ENCODE data around the gene NPW. TPM values are rescaled to one million over a fixed set of nuclear protein-coding genes. Genes with fewer than 3 reads are reported as not detected.

NPW gene
- total RNA-seq, 1 donor from 2014 or later = 1.3 TPM

DNA sequence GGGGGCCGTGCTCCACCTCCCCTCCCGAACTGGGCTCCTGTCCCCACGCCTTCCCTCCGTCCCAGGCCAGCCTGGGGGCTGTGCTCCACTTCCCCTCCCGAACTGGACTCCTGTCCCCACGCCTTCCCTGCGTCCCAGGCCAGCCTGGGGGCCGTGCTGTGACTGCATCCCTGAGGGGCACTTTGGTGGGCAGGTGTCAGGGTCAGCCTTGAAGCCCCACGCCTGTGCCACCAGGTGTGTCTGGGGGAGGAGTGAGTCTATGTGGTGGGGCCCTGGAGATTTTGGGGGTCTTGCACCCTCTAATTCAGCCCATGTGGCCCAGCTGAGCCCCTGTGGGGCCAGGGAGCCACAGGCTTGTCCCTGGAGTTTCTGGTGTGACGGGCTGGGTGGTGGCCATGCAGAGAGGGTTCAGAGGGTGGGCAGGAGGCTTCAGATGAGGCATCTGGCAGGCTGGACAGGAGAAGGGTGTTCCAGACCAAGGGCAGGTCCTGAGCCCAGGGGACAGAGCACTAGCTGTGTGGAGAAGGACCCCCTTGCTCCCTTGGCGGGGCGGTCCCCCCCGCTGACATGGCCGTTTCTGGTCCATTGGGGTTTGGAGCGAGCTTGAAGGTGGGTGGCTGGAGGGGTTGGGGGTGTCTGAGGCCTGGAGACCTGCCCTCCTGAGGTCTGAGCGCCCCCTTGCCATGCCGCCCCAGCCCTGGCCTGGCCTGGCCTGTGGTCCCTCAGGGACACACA lies 15.3 kb downstream of the NPW start:
- DNase-seq (ENCODE audit: low read depth in 2 of 2) = no peak

DNA sequence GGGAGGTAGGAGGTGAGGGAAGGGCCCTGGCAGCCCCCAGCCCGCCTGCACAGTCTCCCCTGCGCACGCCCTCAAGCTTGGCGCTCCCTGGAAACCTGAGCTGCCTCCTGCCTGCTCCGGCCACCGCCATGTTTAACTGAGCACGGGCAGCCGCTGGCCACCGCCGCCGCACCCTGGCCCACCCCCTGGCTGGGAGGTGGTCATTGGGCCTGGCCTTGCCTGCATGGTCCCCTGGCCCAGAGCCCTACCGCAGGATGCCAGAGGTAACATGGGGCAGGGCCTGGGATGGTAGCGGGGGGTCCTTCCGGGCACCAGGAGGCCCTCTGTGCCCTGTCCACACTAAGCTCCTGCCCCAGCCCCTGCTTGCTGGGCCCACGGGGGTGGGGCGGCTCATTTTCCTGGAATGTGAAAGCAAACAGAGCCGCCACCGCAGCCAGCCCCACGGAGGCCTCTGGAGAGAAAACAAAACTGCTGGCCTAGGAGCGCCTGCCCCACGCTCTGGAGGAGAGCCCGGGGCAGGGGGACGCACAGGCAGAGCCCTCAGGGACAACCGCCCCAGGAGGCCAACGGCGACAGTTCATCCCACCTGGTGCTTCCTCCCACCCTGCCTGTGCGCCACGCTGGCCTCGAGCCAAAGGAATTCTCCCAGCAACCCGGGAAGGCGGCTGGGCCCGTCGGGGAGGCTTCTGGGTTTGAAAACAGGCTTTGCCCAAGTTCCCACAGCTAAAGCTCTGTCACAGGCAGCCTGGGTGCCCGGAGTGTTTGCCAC lies 16.0 kb downstream of the NPW start:
- peak in 1 of 2 donors; percentile 56 for DNase-seq (ENCODE audit: low read depth in 2 of 2)

DNA sequence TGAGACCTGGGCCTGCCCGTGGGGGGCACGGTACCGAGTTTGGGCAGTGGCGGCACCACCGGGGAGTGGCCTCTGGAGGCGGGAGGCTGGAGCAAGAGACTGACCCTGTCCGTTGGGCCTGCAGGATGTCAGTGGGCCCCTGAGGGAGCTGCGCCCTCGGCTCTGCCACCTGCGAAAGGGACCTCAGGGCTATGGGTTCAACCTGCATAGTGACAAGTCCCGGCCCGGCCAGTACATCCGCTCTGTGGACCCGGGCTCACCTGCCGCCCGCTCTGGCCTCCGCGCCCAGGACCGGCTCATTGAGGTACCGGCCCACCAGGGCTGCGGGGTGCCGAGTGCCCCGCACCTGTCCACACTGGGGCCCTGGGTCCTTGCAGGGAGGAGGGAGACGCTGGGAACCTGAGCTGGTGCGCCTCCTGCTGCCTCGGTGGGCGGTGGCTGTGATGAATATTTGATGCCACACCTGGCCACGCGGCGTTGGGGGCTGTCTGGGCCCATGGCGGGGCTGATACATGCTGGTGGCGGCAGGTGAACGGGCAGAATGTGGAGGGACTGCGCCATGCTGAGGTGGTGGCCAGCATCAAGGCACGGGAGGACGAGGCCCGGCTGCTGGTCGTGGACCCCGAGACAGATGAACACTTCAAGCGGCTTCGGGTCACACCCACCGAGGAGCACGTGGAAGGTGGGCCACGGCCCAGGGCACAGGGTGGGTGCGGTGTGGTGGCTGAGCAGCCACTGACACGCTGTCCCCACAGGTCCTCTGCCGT lies 16.8 kb downstream of the NPW start:
- no peak for DNase-seq (ENCODE audit: low read depth in 2 of 2)

DNA sequence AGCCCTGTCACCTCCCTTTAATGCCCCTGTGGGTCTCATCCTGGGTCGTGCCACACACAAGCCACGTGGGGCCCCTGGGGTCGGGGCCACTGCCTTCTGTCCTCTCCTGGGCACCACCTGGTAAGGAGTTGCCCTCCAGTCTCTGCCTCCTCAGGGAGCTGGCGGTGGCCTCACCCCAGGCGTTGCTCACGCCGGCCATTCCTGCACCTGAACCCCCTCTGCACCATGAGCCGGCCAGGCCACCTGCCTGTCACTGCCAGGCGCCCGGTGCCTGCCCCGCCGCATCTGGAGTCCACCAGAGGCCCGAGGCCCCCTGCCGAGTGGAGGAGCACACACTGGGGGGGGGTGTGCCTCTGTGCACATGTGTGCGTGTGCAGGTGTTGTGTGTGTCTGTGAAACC lies 17.5 kb downstream of the NPW start:
- no peak for DNase-seq (ENCODE audit: low read depth in 2 of 2)

DNA sequence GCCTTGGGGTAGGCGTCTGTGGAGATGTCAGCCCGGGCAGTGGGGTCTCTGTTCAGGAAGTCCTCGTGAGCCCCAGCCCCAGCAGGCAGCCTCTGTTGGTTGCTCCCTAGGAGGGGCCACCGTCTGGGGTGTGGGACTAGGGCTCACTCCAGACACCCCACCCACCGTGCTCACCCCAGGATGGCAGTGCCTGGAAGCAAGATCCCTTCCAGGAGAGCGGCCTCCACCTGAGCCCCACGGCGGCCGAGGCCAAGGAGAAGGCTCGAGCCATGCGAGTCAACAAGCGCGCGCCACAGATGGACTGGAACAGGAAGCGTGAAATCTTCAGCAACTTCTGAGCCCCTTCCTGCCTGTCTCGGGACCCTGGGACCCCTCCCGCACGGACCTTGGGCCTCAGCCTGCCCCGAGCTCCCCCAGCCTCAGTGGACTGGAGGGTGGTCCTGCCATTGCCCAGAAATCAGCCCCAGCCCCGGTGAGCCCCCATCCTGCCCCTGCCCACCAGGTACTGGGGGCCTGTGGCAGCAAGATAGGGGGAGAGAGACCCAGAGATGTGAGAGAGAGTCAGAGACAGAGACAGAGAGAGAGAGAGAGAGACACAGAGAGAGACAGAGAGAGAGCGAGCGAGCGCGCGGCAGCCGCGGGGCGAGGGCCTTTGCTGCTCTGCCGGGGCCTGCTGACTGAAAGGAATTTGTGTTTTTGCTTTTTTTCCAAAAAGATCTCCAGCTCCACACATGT lies 18.2 kb downstream of the NPW start:
- no peak for DNase-seq (ENCODE audit: low read depth in 2 of 2)

DNA sequence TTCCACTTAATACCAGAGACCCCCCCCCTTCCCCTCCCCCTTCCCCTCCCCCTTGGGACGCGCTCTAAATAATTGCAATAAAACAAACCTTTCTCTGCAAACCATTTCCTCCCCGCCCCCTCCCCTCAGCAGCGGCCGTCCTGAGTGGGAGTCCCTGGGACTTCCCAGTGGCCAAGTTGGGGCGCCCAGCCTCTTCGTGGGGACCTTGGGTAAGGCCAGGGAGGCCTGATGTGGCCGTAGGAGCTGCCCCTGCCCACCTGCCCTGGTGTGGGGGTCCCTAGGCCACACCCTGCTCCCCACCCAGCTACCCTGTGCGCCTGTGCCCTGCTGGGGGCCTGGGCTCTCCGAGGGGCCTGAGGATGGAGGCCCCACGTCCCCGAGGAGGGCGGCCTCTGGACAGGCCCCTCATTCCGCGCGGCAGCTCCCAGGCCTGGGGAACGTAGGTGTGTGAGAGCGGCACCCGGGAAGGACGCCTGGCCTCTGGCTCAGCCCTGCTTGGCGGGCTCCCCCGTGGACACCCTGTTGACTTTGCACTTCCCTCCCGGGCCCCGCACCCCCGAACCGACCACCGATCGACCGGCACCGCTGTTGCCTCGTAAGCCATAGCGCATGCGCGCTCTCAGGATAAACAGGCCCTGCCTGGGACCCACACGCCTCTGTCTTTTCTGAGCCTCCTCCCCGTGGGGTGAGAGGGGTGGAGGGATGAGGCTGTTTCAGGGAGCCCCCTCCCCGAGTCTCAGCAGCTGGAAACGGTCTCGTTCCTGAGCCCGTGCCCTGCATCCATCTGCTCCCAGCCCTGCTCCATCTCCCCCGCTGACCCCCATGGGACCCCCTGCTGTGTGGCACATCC lies 19.0 kb downstream of the NPW start:
- no peak for DNase-seq (ENCODE audit: low read depth in 2 of 2)

DNA sequence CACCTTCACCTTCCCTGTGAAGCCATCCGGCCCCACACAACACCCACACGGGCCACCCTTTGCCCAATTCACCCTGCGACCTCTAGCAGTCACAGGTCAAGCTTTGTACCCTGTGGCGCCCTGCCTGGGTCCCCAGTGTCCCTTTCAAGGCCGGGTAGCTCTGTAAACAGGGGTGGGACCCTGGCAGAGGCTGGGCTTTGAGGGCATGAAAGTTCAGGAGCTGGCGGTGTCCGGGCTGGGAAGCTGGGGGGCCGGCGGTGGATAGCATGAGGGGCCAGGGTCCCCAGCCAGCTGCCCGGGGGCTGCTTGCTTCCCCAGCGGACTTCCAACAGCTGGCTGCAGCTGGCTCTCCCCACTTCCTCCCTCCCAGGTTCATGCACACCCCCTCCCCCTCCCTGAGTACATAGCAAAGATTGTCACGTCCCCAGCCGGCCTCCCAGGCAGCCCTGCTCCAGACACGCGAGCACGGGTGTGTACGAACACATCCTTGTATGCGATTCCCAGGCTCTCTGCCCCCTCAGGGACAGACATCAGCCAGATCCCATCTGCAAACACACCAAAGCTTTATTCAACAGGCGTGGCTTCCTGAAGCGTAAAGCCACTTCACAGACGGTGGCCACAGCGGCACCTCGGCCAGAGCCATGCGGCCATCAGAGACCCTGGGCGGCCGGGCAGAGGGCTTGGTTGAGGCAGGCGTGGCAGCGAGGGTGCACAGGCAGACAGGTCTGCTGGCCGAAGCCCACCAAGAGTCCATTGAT lies 19.9 kb downstream of the NPW start:
- peak in 1 of 2 donors; percentile 40 for DNase-seq (ENCODE audit: low read depth in 2 of 2)

DNA sequence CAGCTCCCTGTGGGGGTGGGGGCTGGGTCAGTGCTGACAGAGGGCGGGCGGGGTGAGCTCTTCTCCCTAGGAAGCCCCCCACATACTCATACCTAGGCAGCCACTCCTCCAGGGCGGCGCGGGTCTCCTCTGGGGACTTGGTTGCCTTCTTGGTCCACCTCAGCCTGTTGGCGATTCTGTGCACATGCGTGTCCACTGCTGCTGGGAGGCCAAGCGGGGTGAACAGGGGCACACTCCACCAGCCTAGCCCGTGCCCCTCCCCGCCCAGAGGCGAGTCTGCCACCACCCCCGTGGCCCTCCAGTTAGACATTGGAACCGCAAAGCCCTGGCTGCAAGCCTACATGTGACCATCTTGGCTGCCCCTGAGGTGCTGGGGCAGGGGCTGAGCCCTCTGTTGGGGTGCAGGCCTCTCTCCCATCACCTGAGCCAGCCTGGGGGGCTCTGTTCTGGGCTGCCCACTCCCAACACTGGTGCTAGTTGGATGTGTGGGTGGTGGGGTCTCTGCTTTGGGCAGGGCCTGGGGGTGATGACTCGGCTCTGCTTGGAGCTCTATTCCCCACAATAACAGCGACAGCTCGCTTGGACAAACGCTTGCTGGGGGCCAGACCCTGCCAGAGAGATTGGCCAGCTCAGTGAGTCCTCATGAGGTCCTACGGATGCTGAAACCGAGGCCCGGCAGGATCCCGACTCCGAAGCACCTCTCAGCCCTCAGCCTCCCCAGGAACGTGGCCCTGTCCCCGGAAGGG lies 20.6 kb downstream of the NPW start:
- DNase-seq (ENCODE audit: low read depth in 2 of 2) = no peak

DNA sequence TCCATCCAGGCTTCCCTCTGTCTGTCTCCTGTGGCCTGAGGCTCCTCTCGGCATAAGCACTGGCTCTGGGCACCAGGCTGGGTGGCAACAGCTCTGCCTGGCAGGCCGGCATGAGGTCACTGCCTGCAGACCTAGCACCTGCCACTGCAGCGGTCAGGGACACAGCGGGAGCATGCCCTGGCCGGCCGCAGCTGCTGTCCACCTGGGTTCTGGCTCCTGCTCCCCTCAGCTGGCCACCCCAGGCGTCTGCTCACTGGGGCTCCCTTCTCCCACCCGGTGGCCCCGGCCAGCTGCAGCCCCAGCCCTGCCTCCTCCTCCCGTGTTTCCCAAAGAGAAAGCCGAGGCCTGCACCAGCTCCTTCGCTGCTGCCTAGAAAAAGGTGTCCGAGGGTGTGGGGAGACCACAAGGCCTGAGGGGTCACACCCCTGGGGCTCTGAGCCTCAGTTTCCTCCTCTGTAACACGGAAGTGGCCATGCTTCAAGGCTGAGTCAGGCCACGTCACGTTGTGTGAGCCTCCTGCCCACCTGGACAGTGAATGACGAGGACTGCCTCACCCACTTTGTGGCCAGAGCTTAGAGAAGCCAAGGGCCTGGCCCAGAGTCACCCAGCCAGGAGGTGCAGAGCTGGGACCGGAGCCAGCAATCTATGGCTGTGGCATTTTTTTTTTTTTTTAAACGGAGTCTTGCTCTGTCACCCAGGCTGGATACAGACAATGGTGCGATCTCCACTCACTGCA lies 21.4 kb downstream of the NPW start:
- DNase-seq (ENCODE audit: low read depth in 2 of 2) = no peak

DNA sequence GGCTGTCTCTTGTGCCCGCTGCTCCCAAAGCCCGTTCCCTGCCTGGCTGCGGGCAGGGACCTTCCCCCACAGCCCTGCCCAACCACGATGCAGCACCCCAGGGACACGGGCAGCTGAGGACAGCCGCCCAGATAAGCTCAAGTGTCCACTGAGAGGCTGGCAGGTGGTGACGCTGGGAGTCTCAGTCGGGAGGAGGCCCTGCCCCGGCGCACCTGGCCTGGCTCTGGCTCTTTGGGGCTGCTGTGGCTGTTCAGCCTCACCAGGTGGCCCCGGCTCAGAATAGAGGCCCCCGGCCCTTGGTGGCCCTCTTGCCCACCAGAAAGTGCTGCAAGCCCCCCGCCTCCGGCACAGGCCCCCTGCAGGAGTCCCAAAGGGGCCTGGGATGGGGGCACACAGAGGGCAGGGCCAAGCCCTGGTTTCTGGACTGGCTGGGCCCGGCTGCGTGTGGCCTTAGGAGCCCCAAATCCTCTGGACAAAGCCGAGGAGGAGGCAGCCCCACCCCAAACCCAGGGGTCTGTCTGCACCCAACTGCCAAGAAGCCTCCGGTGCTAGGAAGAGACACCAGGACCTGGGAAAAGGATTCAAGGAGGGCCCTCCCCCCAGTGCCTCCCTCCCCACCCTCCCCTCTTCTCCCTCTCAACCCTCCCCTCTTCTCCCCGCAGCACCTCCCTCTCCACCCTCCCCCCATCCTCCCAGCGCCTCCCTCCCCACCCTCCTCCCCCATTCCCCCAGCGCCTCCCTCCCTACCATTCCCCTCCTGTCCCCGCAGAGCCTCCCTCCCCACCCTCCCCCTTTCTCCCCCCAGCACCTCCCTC lies 22.8 kb downstream of the NPW start:
- no peak for DNase-seq (ENCODE audit: low read depth in 2 of 2)

DNA sequence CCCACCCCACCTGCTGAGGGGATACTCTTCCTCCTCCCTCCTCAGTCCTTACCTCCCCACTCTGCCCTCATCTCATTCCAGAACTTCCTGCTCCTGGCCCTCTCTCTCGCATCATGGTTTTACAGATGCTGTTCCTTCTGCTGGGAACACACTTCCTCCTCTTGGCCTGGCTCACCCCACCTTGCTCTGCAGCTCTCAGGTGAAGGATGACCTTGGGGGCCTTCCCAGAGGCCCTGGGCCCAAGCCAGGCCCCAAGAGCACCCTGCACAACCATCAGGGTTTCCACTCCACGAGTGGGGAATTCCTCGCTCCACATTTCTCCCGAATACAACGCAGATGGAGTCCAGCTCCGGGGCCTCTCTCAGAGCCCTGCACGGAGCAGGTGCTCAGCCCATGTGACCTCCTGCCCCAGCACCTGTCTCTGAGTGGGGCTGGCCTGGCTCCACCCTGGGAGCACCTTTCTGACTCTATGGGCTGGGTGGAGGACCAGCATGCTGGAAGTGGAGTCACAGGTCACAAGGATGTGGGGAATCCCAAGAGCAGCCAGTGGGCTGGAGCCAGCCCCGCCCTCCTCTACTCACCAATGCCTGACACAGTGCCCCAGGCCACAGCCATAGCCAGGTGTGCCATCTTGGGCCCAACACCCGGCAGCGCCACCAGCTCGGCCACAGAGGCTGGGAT lies 23.5 kb downstream of the NPW start:
- no peak for DNase-seq (ENCODE audit: low read depth in 2 of 2)

DNA sequence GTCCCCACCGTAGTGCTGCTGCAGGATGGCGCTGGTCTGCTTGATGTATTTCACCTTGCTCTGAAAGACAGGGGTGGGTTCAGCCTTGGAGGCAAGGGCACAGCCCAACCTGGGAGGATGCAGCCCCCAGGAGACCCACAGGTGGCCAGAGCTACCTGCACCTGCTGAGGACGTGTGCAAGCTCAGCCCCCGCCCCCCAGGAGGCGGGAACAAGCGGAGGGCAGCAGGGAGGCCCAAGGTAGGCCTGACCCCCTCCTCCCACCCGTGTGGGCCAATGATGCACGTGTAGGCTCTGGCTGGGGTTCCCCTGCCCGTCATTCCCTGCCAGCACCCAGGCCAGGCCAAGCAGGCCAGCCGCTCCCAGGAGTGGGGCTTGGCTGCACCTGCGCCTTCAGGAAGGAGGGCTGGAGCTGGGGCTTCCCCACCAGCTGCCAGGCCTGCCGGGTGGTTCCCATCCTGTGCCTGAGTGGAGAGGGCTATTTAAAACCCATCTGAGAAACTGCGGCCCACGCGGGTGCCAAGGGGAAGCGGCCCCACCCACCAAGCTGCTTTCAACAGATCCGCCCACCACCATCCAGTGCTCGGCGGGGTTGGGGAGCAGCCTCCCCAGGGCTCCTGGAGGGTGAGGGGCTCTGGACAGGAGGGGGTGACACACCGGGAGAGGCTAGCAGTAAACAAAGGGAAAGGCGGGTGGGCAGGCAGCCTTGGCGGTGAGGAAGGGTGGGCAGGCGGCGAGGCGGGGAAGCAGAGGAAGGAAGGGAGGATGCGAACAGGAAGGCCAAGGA lies 24.3 kb downstream of the NPW start:
- DNase-seq (ENCODE audit: low read depth in 2 of 2) = peak in 1 of 2 donors; percentile 79

DNA sequence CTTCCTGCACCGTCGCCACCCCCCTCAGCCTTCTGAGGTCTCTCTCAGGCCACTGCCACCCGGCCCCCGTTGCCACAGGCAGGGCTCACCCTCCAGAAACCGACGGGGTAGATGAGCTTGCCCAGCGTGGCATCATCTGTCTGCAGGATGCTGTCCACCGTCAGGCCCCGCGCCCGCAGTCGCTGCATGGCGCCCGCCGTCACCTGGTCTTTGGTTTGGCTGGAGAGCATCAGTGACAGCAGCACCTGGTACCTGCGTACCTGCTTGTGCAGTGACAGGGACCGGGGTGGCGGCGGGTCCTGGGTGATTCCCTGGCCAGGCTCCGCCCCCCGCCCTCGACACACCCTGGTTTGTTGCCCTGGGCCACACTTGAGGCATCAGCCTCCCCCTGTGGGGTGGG lies 25.0 kb downstream of the NPW start:
- no peak for DNase-seq (ENCODE audit: low read depth in 2 of 2)

DNA sequence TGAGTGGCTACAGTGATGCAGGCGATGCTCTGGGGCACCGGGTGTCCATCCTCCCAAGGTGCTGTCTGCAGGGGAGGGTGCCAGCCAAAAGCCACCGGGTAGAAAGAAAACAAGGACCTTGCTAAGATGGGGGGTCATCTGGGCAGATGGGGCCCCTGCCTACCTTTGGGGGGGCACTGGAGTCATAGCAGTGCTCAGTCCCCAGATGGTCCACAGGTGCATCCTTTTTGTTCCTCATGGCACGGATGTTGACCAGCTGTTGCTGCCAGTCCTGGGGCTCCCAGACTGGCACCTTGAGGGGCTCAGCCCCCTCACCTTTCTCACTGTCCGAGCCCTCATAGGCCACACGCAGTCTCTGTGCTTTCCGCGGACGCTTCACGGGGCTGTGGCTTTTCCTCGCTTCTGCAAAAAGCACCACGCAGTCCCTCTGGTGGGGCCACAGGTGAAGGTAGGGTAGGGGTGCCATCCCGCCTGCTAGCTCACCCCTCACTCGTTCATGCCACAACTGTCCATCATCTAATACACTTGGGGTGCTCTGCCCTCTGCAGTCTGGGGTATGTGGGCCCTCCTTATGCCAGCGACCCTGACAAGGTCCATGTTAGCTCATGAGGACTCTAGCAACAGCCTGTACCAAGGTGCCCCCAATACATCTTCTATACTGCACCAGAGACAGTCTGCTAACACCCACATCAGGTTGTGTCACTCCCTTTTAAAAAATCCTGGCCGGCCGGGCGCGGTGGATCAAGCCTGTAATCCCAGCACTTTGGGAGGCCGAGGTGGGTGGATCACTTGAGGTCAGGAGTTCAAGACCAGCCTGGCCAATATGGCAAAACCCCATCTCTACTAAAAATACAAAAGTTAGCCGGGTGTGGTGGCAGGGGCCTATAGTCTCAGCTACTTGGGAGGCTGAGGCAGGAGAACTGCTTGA lies 26.6 kb downstream of the NPW start:
- no peak for DNase-seq (ENCODE audit: low read depth in 2 of 2)

DNA sequence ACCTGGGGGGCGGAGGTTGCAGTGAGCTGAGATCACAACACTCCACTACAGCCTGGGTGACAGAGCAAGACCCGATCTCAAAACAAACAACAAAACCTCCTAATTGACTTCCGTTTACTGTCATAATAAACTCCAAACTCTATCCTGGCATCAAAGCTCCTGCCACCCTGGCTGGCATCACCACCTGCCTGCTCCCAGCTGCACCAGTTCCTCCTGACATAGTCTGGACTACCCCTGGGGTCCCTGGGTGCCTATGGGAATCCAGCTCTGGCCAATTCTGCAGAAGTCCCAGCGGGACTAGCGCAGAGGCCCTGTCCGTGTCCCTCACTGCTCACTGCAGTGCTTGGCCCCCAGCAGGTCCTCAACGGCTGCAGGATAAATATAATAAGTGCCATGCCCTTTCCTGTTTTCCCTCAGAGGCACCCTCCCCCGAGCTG lies 27.3 kb downstream of the NPW start:
- DNase-seq (ENCODE audit: low read depth in 2 of 2) = peak in 1 of 2 donors; percentile 68
